K562 (cell line): ENCODE results near the gene PHPT1. TPM values are rescaled to one million over a fixed set of nuclear protein-coding genes. Genes with fewer than 3 reads are reported as not detected.

Experiments used
- HDAC2 ChIP-seq: fragments of 450-650 bp; IDR thresholded peaks from 2 replicates; pipeline ENCODE4 v1.6.1; 2016; ENCODE audit warnings: mild to moderate bottlenecking
- HOXB6 ChIP-seq: fragments of 250-450 bp; sonication (Bioruptor Pico); IDR thresholded peaks from 2 replicates; pipeline ENCODE4 v1.5.1; 2022; ENCODE audit warnings: mild to moderate bottlenecking, borderline replicate concordance
- ILK ChIP-seq: fragments of 450-650 bp; IDR thresholded peaks from 2 replicates; pipeline ENCODE4 v1.6.1; 2016; ENCODE audit warnings: missing genetic modification characterization, low read depth, mild to moderate bottlenecking, missing compliant biosample characterization, moderate library complexity, borderline replicate concordance
- MGA ChIP-seq: fragments of 450-650 bp; IDR thresholded peaks from 2 replicates; pipeline ENCODE4 v1.6.1; 2016; ENCODE audit warnings: mild to moderate bottlenecking, moderate library complexity
- MTA3 ChIP-seq: fragments of 450-650 bp; formaldehyde crosslinking; IDR thresholded peaks from 2 replicates; pipeline ENCODE4 v1.6.1; 2017; ENCODE audit warnings: mild to moderate bottlenecking, borderline replicate concordance
- OTX1 ChIP-seq: fragments of 450-650 bp; formaldehyde crosslinking; IDR thresholded peaks from 2 replicates; pipeline ENCODE4 v1.4.0; 2022; ENCODE audit warnings: mild to moderate bottlenecking
- POLR2A ChIP-seq: fragments of 450-650 bp; conservative IDR thresholded peaks from 2 replicates; pipeline ENCODE4 v1.6.1; 2016
- SAP30 ChIP-seq: fragments of 200-600 bp; sonication (generic); IDR thresholded peaks from 2 replicates; pipeline ENCODE4 v1.6.1; 2012; ENCODE audit warnings: borderline replicate concordance, low read depth, mild to moderate bottlenecking, moderate library complexity, low read length, control low read depth, inconsistent platforms; ENCODE audit not compliant: insufficient read depth, poor library complexity, severe bottlenecking
- SMAD3 ChIP-seq: fragments of 450-650 bp; formaldehyde crosslinking; conservative IDR thresholded peaks from 2 replicates; pipeline ENCODE4 v1.4.0; 2020; ENCODE audit warnings: mild to moderate bottlenecking
- SP1 ChIP-seq: sonication (generic); formaldehyde crosslinking; IDR thresholded peaks from 2 replicates; pipeline ENCODE4 v1.8.1; 2022; ENCODE audit warnings: mild to moderate bottlenecking, missing genetic modification reagents
- SPI1 ChIP-seq: IDR thresholded peaks from 2 replicates; pipeline ENCODE4 v1.6.1; 2011; ENCODE audit warnings: low read depth, low read length, control low read depth, borderline replicate concordance
- U2AF2 ChIP-seq: fragments of 200-400 bp; formaldehyde crosslinking; optimal IDR thresholded peaks from 2 replicates; pipeline ENCODE3; 2017; ENCODE audit warnings: low read depth, mild to moderate bottlenecking, low read length
- WHSC1 ChIP-seq: IDR thresholded peaks from one replicate; pipeline ENCODE4 v1.6.1; 2012; ENCODE audit warnings: low read length, control low read depth, inconsistent platforms
- ZKSCAN1 ChIP-seq: fragments of 150-350 bp; IDR thresholded peaks from 2 replicates; pipeline ENCODE4 v1.6.1; 2016; ENCODE audit warnings: low read depth, low read length
- ZNF232 ChIP-seq: sonication (generic); formaldehyde crosslinking; IDR thresholded peaks from 2 replicates; pipeline ENCODE4 v1.8.0; 2022; ENCODE audit warnings: mild to moderate bottlenecking, missing genetic modification reagents
- ZNF239 ChIP-seq: fragments of 250-450 bp; sonication (Bioruptor Pico); IDR thresholded peaks from 2 replicates; pipeline ENCODE4 v1.4.0; 2020; ENCODE audit warnings: mild to moderate bottlenecking
- ZNF444 ChIP-seq: fragments of 250-450 bp; sonication (Bioruptor Pico); IDR thresholded peaks from 2 replicates; pipeline ENCODE4 v1.4.0; 2020; ENCODE audit warnings: mild to moderate bottlenecking, moderate library complexity
- ZNF699 ChIP-seq: fragments of 250-450 bp; sonication (Bioruptor Pico); IDR thresholded peaks from 2 replicates; pipeline ENCODE4 v1.8.0; 2021; ENCODE audit warnings: mild to moderate bottlenecking, moderate library complexity; ENCODE audit not compliant: insufficient replicate concordance
- ZNF77 ChIP-seq: fragments of 250-450 bp; sonication (Bioruptor Pico); IDR thresholded peaks from 2 replicates; pipeline ENCODE4 v1.5.0; 2020
- polyA plus RNA-seq, 8 experiments: library from polyadenylated mRNA; depleted of rRNA in 4 of 8; stranded (reverse) in 5 of 8; unstranded in 3 of 8; fragments of >200 nt; fragmentation: Nextera tagmentation in 2 of 8; fragmentation: Illumina TruSeq in 1 of 8; extraction: Ambion mirVana in 2 of 8; extraction: Trizol in 1 of 8; gene quantifications; 2 replicates each; pipeline versions ENCODE4 v1.2.1 to v1.2.3, GENCODE V29; 2011 to 2014; ENCODE audit warnings: inconsistent platforms in 1 of 8, missing spikeins in 1 of 8
- total RNA-seq, 7 experiments: library from RNA; depleted of rRNA in 6 of 7; stranded (reverse); fragments of >200 nt in 6 of 7; fragmentation: Illumina TruSeq in 2 of 7; extraction: Trizol in 2 of 7; gene quantifications; 2 replicates each; pipeline versions ENCODE4 v1.2.1 to v1.2.3, GENCODE V29; 2011 to 2021; ENCODE audit warnings: low replicate concordance in 1 of 7

PHPT1 gene
- total and polyA plus RNA-seq, 9 of the 15 experiments (the other 6 are each of a cell fraction or from before 2014, with no cell fraction given) = 20.9 to 166 (median 129) TPM

DNA sequence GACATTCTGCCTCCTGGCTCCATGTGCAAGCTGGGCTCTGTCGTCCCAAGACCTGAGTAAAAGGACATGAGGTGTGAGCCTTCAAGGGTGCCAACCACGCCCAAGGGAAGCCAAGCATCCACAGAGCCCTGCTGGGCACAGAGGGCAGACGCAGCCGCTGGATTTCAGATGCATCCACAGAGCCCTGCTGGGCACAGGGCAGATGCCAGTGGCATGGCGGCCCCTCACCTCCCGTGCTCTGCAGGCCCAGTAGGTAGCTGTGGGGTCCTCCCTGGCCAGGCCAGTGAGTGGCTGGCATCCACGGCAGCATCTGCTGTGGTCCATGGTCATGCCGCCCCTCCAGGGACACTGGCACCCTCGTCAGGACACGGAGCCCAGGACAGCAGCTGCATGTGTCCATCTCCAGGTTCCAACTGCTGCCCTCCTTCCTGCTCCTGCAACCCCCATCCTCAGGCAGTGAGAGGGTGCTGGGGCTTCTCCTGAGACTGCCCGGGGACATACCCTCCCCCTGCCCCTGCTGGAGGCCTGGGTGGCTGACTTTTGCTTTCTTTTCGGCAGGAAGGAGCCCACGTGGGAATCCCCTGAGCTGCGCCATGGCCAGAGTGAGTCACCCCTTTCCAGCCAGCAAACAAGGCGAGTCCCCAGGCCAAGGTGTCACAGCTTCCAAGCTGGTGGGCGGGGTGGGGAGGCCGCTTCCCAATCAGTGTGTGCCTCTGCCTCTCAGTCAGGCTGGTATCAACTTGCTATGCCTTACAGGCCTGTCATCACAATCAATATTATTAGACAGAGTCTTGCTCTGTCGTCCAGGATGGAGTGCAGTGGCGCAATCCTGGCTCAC is 33.1 kb downstream of the PHPT1 start (continued):
- TF ChIP-seq MGA = peak; percentile 40; the same call in 1 of the 2 replicates
- no peak for TF ChIP-seq OTX1
- no peak for TF ChIP-seq SPI1
- no peak; the same call in 1 of the 2 replicates for TF ChIP-seq POLR2A
- no peak for TF ChIP-seq HDAC2
- no peak for TF ChIP-seq MTA3
- no peak for TF ChIP-seq WHSC1
- TF ChIP-seq ILK (tag) = no peak
- TF ChIP-seq ZNF239 = no peak
- no peak for TF ChIP-seq ZNF699 (CRISPR knock-in tag)
- TF ChIP-seq ZNF77 = no peak
- no peak for TF ChIP-seq ZNF444 (CRISPR knock-in tag)
- TF ChIP-seq HOXB6 (CRISPR knock-in tag) = no peak
- no peak for TF ChIP-seq SMAD3 (CRISPR knock-in tag)
- TF ChIP-seq U2AF2 = no peak
- TF ChIP-seq SAP30 = peak; percentile 65
- TF ChIP-seq ZNF232 (CRISPR knock-in tag) = no peak
- TF ChIP-seq ZKSCAN1 = no peak
- TF ChIP-seq SP1 (CRISPR knock-in tag) = no peak
